Mesodermal cell (in vitro differentiated cells): ENCODE data around the gene ARMC9.
"Not testable (repeated sequence)": the region's sequence is repeated elsewhere in the genome, so short reads cannot be mapped to it uniquely, and the experiment has no call there.

Experiments
- H3K27ac ChIP-seq: 2 replicates; pipeline ENCODE4 v1.7.0; 2013; ENCODE audit warnings: mild to moderate bottlenecking, low read depth, low read length, moderate library complexity; ENCODE audit not compliant: severe bottlenecking
- H3K36me3 ChIP-seq: 2 replicates; pipeline ENCODE4 v1.7.1; 2013; ENCODE audit warnings: mild to moderate bottlenecking, low read length, moderate library complexity; ENCODE audit not compliant: control insufficient read depth, insufficient read depth
- H3K4me1 ChIP-seq: one replicate; pipeline ENCODE4 v1.7.1; 2013; ENCODE audit warnings: mild to moderate bottlenecking, low read length; ENCODE audit not compliant: insufficient read depth, control insufficient read depth, poor library complexity, severe bottlenecking
- H3K4me3 ChIP-seq: 2 replicates; pipeline ENCODE4 v1.7.0; 2013; ENCODE audit warnings: low read length, control low read depth, mild to moderate bottlenecking; ENCODE audit not compliant: insufficient read depth, poor library complexity, severe bottlenecking; ENCODE audit errors: extremely low read depth
- H3K9me3 ChIP-seq: 2 replicates; pipeline ENCODE4 v1.7.1; 2013; ENCODE audit warnings: mild to moderate bottlenecking, low read length, moderate library complexity; ENCODE audit not compliant: control insufficient read depth
- WGBS, 2 experiments: methylation state at CpG; one replicate each; pipeline ENCODE4 v1.1.5; 2013; ENCODE audit warnings: missing lambda C conversion rate in 2 of 2; ENCODE audit not compliant: insufficient coverage in 2 of 2; 5-methylcytosine and 5-hydroxymethylcytosine counted together

ARMC9 gene

DNA sequence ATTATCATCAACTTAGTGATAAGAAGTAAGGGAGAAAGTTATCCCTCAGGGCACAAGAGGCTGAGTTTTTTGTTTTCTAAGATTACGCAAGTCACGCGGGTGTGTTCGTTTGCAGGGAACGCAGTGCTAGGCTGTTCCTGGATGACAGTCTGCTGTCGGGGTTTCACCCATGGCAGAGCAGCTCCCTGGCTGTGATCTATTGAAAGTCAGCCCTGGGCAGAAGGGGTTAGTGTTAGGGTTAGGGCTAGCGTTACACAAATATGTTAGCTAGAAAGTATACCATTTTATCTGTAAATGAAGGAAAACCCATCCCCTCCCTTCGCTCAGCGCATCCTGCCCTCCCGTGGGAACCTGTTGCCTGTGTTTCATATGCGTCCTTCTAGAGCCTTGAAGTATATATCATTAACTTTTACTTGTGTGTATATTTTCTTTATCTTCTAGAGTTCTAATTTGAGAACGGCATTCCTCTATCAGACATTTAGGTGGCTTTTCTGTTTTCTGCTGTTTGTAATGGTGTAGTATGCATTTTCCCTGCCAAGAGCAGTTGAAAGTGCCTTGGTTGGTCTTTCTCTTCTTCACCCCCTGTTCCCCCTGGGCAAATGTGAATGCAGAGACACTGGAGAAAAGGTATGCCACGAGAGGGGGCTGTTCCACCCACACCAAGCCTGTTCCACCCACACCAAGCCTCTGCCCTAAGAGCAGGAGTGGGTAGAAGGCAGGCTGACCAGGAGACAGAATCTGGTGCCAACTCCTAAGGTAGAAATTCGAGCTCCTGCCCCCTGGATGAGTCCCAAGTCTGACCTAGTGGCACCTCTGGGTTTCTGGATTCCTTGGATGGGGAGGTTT, 47.0 kb downstream of the ARMC9 start:
- H3K4me1 ChIP-seq = no peaks in the 10 kb centered on the region
- no peak overlapping the region for H3K4me3 ChIP-seq
- no peaks in the 10 kb centered on the region for H3K9me3 ChIP-seq
- peaks cover 38% of the 10 kb centered on the region for H3K36me3 ChIP-seq
- 93 to 96% methylated on average over 6 of the region's 14 CpGs for WGBS, 2 experiments
- H3K27ac ChIP-seq = no peak overlapping the region

DNA sequence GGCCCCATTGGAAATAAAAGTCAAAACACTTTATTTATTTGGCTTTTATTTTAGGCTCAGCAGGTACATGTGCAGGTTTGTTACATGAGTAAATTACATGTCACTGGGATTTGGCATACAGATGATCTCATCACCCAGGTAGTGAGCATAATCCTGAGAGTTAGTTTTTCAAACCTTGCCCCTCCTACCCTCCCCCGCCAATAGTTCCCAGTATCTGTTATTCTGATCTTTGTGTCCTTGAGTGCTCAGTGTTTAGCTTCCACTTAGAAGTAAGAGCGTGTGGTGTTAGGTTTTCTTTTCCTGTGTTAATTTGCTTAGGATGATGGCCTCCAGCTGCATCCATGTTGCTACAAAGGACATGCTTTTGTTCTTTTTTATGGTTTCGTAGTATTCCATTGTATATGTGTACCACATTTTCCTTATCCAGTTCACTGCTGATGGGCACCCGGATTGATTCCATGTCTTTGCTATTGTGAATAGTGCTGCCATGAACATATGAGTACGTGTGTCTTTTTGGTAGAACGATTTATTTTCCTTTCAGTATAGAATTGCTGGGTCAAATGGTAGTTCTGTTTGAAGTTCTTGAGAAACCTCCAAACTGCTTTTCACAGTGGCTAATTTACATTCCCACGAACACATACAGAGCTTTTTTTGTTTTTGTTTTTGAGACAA, 47.9 kb downstream of the ARMC9 start:
- Histone ChIP-seq H3K4me1 (no peaks in the 10 kb centered on the region), H3K4me3 (no peak overlapping the region), H3K36me3 (peaks cover 32% of the 10 kb centered on the region), H3K27ac (no peak overlapping the region), H3K9me3 (no peaks in the 10 kb centered on the region)
- WGBS, 2 experiments = 90 to 97% methylated on average over 3 to 5 of the region's 7 CpGs

DNA sequence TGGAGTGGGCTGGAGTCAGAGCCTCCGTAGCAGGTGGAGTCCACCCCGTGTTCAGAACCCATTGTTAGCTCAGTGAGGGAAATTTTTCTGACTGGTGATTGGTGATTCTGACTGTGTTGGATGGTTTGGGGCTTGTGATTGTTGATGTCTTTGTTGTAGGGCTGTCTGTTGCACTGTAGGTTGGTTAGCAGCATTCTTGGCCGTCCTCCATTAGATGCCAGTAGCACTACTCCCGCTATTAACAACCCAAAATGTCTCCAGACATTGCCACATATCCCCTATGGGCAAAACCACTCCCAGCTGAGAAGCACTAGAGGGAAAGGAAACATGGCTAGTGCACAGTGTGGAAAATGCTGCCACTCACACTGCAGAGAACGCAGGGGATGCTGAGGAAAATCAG, 51.7 kb downstream of the ARMC9 start:
- Histone ChIP-seq H3K9me3 (no peaks in the 10 kb centered on the region), H3K4me1 (no peaks in the 10 kb centered on the region), H3K36me3 (peaks cover 32% of the 10 kb centered on the region), H3K27ac (no peak overlapping the region), H3K4me3 (no peak overlapping the region)
- WGBS, 2 experiments = 97 to 99% methylated on average over 3 to 4 of the region's 5 CpGs

DNA sequence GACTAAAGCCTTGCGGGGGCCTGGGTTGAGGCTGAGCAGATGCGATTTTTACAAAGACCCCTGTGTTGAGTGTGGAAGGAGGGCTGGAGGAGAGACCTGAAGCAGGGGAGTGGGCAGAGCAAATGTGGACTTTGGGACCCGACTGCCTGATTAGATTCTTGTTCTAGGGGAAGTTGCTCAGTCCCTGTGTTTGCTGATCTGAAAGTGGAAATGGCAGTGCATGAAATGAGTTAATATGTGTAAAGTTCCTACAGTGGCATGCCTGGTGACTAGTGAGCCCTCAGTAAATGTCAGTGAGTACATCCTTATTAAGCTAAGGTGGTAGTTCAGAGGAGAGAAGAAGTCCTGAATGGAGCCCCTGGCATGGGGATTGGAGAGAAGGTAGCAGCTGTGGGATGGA, 52.3 kb downstream of the ARMC9 start:
- Histone ChIP-seq H3K27ac (no peak overlapping the region), H3K4me1 (no peaks in the 10 kb centered on the region), H3K9me3 (no peaks in the 10 kb centered on the region), H3K36me3 (peaks cover 32% of the 10 kb centered on the region), H3K4me3 (no peak overlapping the region)
- WGBS, 2 experiments = 88 to 93% methylated on average over 3 of the region's 3 CpGs

DNA sequence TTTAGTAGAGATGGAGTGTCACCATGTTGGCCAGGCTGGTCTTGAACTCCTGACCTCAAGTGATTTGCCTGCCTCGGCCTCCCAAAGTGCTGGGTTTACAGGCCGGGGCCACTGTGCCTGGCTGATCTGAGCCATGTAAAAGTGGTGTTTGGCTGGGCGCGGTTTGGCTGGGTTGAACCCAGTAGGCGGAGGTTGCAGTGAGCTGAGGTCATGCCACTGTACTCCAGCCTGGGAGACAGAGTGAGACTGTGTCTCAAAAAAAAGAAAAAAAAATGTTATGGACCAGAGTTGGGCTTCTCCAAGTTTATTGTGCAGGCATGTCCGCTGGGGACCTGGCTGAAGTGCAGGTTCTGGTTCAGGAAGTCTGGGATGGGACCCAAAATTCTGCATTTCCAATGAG, 54.9 kb downstream of the ARMC9 start:
- not testable (repeated sequence) for H3K4me3 ChIP-seq, H3K27ac ChIP-seq, H3K4me1 ChIP-seq, H3K9me3 ChIP-seq
- 97 to 98% methylated on average over 5 to 6 of the region's 6 CpGs for whole genome bisulfite sequencing, 2 experiments
- H3K36me3 ChIP-seq = peaks cover 22% of the 10 kb centered on the region

DNA sequence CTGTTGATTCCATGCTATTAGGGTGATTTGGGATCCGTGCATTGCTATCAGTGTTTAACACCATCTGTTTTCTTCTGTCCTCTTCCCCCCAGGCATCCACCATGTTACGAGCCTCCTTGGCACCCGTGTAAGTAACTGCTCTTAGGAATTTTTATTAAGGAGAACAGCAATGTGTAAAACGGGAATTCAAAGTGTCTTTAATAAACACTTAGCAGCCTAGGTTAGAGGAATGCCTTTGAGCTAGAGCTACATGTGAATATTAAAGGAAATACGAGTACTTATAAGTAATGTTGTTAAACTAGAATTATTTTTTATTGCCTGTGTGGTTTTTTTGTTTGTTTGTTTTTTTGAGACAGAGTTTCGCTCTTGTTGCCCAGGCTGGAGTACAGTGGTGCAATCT, 58.1 kb downstream of the ARMC9 start:
- 91 to 100% methylated on average over 2 to 5 of the region's 6 CpGs for WGBS, 2 experiments
- Histone ChIP-seq H3K9me3 (no peaks in the 10 kb centered on the region), H3K36me3 (peaks cover 33% of the 10 kb centered on the region)

DNA sequence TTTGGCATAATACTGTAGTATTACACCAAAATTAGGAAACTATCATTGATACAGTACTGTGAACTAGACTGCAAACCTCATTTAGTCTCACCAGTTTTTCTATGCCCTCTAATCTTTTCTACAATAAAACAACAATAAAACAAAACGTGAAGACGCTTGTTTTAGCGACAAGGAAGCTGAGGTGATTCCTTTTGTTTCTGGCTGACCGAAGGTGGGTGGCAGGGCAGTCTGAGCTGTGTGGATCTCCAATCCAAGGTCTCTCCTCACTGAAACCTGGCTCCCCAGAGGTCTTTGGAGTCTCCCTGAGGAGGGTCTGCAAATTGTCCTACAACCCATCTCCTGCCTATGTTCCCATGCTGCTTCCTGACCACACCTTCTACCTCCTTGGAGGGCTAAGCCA, 59.3 kb downstream of the ARMC9 start:
- WGBS, 2 experiments = 92 to 95% methylated on average over 4 of the region's 4 CpGs
- no peaks in the 10 kb centered on the region for H3K4me1 ChIP-seq
- H3K36me3 ChIP-seq = peaks cover 39% of the 10 kb centered on the region
- H3K27ac ChIP-seq = no peak overlapping the region
- H3K4me3 ChIP-seq = no peak overlapping the region
- no peaks in the 10 kb centered on the region for H3K9me3 ChIP-seq

More for the DNA sequence above, 58.1 kb downstream of the ARMC9 start:
- no peak overlapping the region for H3K27ac ChIP-seq
- H3K4me1 ChIP-seq = no peaks in the 10 kb centered on the region
- no peak overlapping the region for H3K4me3 ChIP-seq

DNA sequence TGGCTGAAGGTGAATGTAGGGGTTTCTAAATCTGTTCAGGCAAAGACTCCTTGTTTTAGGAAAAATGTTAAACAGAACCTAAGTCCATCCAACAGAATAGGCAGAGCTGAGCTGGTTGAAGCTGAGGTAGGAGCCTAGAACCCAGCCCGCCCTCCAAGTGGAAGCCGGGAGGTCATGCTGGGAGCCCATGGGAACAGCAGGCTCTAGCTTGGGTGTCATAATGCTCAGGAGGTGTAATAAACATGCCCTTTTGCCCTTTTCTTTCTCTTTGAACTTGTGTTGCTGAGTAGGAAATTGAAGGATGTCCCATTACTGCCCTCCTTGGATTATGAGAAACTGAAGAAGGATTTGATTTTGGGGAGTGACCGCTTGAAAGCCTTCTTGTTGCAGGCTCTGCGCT, 60.3 kb downstream of the ARMC9 start:
- 98 to 100% methylated on average over 2 to 4 of the region's 4 CpGs for WGBS, 2 experiments
- H3K27ac ChIP-seq = no peak overlapping the region
- no peaks in the 10 kb centered on the region for H3K9me3 ChIP-seq
- peaks cover 39% of the 10 kb centered on the region for H3K36me3 ChIP-seq
- H3K4me3 ChIP-seq = no peak overlapping the region
- H3K4me1 ChIP-seq = no peaks in the 10 kb centered on the region

DNA sequence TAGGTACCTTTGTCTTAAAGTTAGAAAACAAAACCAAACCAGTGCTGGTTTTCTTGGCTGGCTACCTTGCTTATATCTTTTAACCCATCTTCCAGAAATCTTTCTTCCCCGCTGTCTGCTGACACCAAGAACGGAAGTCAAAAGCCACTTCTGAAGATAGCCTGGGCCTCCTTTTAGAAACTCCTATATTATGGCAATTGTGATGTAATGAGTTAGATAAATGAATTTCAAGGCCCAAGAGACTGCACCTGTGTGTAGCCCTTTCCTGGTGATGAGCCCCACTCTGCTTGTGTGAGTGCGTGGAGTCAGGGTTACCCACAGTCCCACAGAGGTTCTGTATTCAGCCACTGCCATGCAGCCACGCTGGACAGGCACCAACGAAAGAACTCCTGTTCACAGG, 60.7 kb downstream of the ARMC9 start:
- Histone ChIP-seq H3K4me1 (no peaks in the 10 kb centered on the region), H3K4me3 (no peak overlapping the region), H3K9me3 (no peaks in the 10 kb centered on the region), H3K36me3 (peaks cover 39% of the 10 kb centered on the region), H3K27ac (no peak overlapping the region)
- 100% methylated on average over 3 of the region's 5 CpGs for WGBS, 2 experiments

DNA sequence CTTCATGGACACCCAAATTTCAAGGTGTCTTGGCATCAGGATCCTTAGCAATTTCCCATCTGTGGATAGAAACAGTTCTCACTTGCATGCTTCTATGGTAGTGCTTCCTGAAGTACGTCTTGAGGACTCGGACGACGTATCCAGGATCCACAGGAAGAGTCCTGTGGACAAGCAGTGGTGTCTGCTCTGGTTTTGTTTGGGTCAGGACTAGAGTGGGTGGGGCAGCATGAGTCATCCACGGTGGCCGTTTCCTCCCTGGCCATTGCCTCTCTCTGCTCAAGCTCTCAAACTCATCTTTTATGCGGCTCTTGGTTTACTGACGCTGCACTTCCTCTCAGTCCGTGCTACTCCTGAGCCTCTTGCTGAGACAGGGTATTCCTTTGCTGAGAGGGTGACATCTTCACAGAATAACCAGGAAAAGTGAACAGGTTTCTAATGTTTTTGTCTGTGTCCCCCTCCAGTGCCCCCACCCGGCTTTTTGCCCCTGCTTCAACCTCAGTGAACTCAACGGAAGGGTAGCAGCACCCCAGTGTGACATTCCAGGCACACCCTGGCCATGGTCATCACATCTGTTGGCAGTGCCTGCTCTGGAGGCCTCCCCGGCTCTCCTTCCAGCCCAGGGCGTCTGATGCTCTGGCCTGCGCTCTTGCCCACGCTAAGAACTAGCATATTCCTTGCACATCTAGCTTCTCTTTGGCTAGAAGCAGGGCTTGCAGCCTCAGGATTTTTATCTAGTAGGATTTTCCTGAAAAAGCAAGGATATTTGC, 62.2 kb downstream of the ARMC9 start:
- WGBS, 2 experiments = 78 to 81% methylated on average over 12 to 15 of the region's 15 CpGs
- peaks cover 46% of the 10 kb centered on the region for H3K36me3 ChIP-seq
- no peaks in the 10 kb centered on the region for H3K4me1 ChIP-seq
- H3K27ac ChIP-seq = peak overlapping the region; percentile 23
- no peak overlapping the region for H3K4me3 ChIP-seq
- H3K9me3 ChIP-seq = no peaks in the 10 kb centered on the region
